Cardiac muscle cell (in vitro differentiated cells and primary cell): Measurements from ENCODE around the gene CD53. TPM values are rescaled to one million over a fixed set of nuclear protein-coding genes. Genes with fewer than 3 reads are reported as not detected.

Experiments used
- DNase-seq, 2 donors: peaks; one replicate each; pipeline versions ENCODE4 v3.0.0 to v3.0.0-alpha.2; 2010 to 2017; ENCODE audit warnings: low read depth in 1 of 2, low spot score in 1 of 2
- H3K27ac ChIP-seq: fragments of 200-600 bp; sonication (generic); 2 replicates; pipeline ENCODE4 v1.5.1; 2016
- H3K27me3 ChIP-seq: fragments of 200-600 bp; sonication (generic); 2 replicates; pipeline ENCODE4 v1.6.0; 2016; ENCODE audit warnings: control low read depth
- H3K36me3 ChIP-seq: fragments of 200-600 bp; sonication (generic); 2 replicates; pipeline ENCODE4 v1.5.1; 2016; ENCODE audit warnings: control low read depth
- H3K4me1 ChIP-seq: fragments of 200-600 bp; sonication (generic); 2 replicates; pipeline ENCODE4 v1.8.1; 2017; ENCODE audit warnings: low read depth, mild to moderate bottlenecking, mixed run types
- H3K4me3 ChIP-seq: fragments of 200-600 bp; sonication (generic); 2 replicates; pipeline ENCODE4 v1.5.1; 2016; ENCODE audit warnings: mild to moderate bottlenecking
- H3K9me3 ChIP-seq: fragments of 200-600 bp; sonication (generic); 2 replicates; pipeline ENCODE4 v1.5.1; 2017; ENCODE audit warnings: low read depth, mild to moderate bottlenecking, control low read depth
- polyA plus RNA-seq: library from polyadenylated mRNA; unstranded; fragments of >200 nt; fragmentation: Nextera tagmentation; extraction: Ambion mirVana; gene quantifications from 2 replicates; pipeline ENCODE4 v1.2.1, GENCODE V29; 2016
- total RNA-seq: library from RNA; depleted of rRNA; stranded (reverse); fragments of >200 nt; gene quantifications from 2 replicates; pipeline ENCODE4 v1.2.3, GENCODE V29; 2016
- TF ChIP-seq, protein P1 (sequence below): IDR thresholded peaks from 2 replicates; pipeline ENCODE4 v1.5.1; 2012; ENCODE audit warnings: low read depth, mild to moderate bottlenecking, low read length

CD53 gene
- total and polyA plus RNA-seq, 2 experiments from 2014 or later: not detected

DNA sequence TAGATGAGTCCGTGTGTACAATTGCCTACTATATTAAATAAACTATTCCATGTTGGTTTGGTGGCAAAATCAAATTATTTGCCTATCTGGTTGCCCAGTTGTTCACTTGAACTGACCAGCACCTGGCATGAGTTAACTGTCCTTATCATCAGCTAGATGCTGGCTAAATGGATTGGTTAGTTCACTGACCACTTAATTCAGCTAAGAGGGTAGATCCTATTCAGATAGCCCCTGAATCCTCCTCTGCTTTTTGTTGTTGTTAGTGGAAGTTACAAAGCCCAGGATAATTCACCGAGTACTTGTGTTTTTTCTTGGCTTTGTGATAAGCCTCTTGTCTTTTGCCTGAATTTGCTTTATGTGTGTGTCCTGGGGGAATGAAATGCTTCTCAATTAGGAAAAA, 22.8 kb upstream of the CD53 start:
- H3K9me3 ChIP-seq: no peaks in the 10 kb centered on the region
- no peaks in the 10 kb centered on the region for H3K36me3 ChIP-seq
- TF ChIP-seq, protein P1, sequence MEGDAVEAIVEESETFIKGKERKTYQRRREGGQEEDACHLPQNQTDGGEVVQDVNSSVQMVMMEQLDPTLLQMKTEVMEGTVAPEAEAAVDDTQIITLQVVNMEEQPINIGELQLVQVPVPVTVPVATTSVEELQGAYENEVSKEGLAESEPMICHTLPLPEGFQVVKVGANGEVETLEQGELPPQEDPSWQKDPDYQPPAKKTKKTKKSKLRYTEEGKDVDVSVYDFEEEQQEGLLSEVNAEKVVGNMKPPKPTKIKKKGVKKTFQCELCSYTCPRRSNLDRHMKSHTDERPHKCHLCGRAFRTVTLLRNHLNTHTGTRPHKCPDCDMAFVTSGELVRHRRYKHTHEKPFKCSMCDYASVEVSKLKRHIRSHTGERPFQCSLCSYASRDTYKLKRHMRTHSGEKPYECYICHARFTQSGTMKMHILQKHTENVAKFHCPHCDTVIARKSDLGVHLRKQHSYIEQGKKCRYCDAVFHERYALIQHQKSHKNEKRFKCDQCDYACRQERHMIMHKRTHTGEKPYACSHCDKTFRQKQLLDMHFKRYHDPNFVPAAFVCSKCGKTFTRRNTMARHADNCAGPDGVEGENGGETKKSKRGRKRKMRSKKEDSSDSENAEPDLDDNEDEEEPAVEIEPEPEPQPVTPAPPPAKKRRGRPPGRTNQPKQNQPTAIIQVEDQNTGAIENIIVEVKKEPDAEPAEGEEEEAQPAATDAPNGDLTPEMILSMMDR: no peak
- no peak for DNase-seq
- H3K27me3 ChIP-seq: no peaks in the 10 kb centered on the region
- no peaks in the 10 kb centered on the region for H3K4me1 ChIP-seq
- no peak overlapping the region for H3K4me3 ChIP-seq
- no peak overlapping the region for H3K27ac ChIP-seq

DNA sequence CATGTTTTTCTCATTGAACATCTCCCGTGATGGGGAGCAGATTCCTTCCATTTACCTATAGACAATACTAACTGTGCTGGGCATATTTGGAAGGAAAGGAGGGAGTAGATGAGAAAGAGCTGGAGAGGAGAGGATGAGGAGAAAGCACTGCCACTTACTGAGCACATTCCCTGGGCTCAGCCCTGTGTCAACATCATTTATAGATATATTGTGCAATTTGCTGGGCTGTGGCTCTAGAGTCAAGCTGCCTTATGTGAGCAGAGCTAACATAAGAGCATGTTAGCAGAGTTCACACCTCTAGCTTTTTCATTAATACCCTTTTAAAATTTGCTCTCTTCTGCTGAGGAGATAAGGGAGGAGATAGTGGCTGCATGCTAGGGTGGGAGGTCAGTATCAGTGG, 22.3 kb upstream of the CD53 start:
- H3K27me3 ChIP-seq: no peaks in the 10 kb centered on the region
- H3K27ac ChIP-seq: no peak overlapping the region
- no peak for DNase-seq
- no peaks in the 10 kb centered on the region for H3K36me3 ChIP-seq
- no peaks in the 10 kb centered on the region for H3K4me1 ChIP-seq
- no peaks in the 10 kb centered on the region for H3K9me3 ChIP-seq
- TF ChIP-seq, protein P1: no peak
- H3K4me3 ChIP-seq: no peak overlapping the region

DNA sequence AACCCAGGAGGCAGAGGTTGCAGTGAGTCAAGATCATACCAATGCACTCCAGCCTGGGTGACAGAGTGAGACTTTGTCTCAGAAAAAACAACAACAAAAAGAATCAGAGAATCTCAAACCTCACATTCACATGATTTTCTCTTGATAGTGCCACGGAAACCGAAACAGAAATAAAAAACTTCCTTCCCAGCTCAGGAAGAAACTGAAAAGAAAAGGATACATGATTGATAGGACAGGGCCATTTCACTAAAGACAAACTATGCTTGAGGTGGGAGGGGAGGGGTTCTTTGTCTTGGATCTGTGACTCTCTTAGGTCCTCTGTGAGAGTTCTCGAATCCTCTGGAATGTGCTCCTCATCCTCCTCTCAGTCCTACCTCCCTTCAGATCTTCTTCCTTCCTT, 19.8 kb upstream of the CD53 start:
- H3K4me1 ChIP-seq: no peaks in the 10 kb centered on the region
- no peaks in the 10 kb centered on the region for H3K27me3 ChIP-seq
- no peaks in the 10 kb centered on the region for H3K36me3 ChIP-seq
- H3K27ac ChIP-seq: no peak overlapping the region
- H3K9me3 ChIP-seq: no peaks in the 10 kb centered on the region
- DNase-seq: no peak
- TF ChIP-seq, protein P1: no peak
- no peak overlapping the region for H3K4me3 ChIP-seq

DNA sequence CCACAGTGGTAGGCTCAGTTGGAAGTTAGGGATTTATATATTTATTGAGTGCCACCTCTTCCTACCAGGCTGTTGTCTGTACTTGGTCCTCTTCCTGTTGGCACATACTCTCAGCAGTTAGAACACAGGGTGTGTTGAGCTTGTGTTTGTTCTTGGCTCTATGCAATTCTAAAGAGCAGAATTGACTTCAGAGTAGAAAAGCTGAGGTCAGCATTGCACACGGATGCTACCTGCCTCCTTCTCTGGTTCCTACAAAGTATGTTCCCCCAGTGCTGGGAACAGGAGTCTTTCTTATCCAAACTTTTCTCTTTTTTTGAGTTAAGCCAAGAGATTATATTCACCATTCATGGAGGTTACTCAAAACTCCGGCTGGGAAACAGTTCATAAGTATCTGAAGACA, 16.5 kb upstream of the CD53 start:
- no peak overlapping the region for H3K4me3 ChIP-seq
- no peaks in the 10 kb centered on the region for H3K27me3 ChIP-seq
- H3K4me1 ChIP-seq: no peaks in the 10 kb centered on the region
- no peaks in the 10 kb centered on the region for H3K9me3 ChIP-seq
- no peak for DNase-seq
- TF ChIP-seq, protein P1: no peak
- no peaks in the 10 kb centered on the region for H3K36me3 ChIP-seq
- no peak overlapping the region for H3K27ac ChIP-seq

DNA sequence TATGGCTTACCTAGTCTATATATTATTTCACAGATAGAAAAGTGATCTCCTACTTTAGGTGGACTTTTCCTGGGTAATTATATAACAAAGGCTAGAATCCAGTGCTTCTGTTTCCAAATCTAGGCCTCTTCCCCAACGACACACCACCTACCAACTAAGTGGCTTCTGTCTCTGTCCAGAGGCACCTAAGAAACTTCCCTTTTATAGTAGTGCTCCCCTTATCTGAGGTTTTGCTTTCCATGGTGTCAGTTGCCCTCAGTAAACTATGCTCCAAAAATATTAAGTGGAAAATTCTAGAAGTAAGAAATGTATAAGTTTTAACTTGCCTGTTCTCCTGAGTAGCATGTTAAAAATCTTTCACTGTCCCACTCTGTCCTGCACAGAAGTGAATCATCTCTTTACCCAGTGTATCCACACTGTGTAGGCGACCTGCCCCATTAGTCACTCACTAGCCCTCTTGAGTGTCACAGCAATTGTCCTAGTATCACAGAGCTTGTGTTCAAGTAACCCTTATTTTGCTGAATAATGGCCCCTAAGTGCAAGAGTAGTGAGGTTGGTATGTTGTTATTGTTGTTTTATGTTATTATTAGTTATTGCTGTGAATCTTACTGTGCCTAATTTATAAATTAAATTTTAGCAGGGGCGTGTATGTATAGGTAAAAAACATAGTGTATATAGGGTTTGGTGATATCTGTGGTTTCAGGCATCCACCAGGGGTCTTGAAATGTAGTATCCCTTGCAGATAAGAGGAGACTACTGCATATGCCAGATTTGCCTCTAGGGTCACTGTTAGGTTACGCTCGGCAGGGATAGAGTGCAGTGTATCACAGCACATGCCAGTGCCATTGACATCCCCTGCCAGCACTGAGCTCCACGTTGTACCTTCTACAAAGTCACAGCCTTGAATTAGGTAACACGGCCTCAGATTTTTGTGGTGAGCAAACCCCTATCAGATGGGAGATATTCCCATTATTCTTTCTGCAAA, 14.7 kb upstream of the CD53 start:
- Histone ChIP-seq H3K27me3 (no peaks in the 10 kb centered on the region), H3K4me3 (no peak overlapping the region), H3K4me1 (no peaks in the 10 kb centered on the region), H3K36me3 (no peaks in the 10 kb centered on the region), H3K9me3 (no peaks in the 10 kb centered on the region), H3K27ac (no peak overlapping the region)
- TF ChIP-seq, protein P1: no peak
- DNase-seq: no peak
